K562 (cell line): Measurements from ENCODE around the gene NLGN2. TPM values are rescaled to one million over a fixed set of nuclear protein-coding genes. Genes with fewer than 3 reads are reported as not detected.

ENCODE experiments used
- ARID2 ChIP-seq: fragments of 450-650 bp; IDR thresholded peaks from 2 replicates; pipeline ENCODE4 v1.6.1; 2017; ENCODE audit warnings: antibody characterized with exemption, mild to moderate bottlenecking
- ETV1 ChIP-seq: fragments of 450-650 bp; conservative IDR thresholded peaks from 2 replicates; pipeline ENCODE4 v1.6.1; 2016; ENCODE audit warnings: missing genetic modification characterization, control low read depth, low read depth, missing compliant biosample characterization
- FOXP1 ChIP-seq: sonication (generic); formaldehyde crosslinking; IDR thresholded peaks from 2 replicates; pipeline ENCODE4 v1.8.0; 2022; ENCODE audit warnings: mild to moderate bottlenecking, missing genetic modification reagents
- GABPB1 ChIP-seq: sonication (generic); formaldehyde crosslinking; IDR thresholded peaks from 2 replicates; pipeline ENCODE4 v1.8.0; 2022; ENCODE audit warnings: mild to moderate bottlenecking, missing genetic modification reagents
- GMEB1 ChIP-seq: fragments of 250-450 bp; sonication (Bioruptor Pico); IDR thresholded peaks from 2 replicates; pipeline ENCODE4 v1.4.0; 2020; ENCODE audit warnings: mild to moderate bottlenecking
- L3MBTL2 ChIP-seq: fragments of 450-650 bp; IDR thresholded peaks from 2 replicates; pipeline ENCODE4 v1.6.1; 2016; ENCODE audit warnings: mild to moderate bottlenecking, moderate library complexity
- PHF20 ChIP-seq: fragments of 450-650 bp; IDR thresholded peaks from 2 replicates; pipeline ENCODE4 v1.6.1; 2018; ENCODE audit not compliant: partially characterized antibody
- POLR2H ChIP-seq: IDR thresholded peaks from 2 replicates; pipeline ENCODE4 v1.6.1; 2016; ENCODE audit warnings: missing genetic modification characterization, low read depth, mild to moderate bottlenecking, control low read depth, missing compliant biosample characterization, moderate library complexity
- SETDB1 ChIP-seq: IDR thresholded peaks from one replicate; pipeline ENCODE4 v1.6.1; 2012; ENCODE audit warnings: low read length, control low read depth, inconsistent platforms
- SRSF3 ChIP-seq: fragments of 200-400 bp; formaldehyde crosslinking; IDR thresholded peaks from 2 replicates; pipeline ENCODE4 v1.6.1; 2016; ENCODE audit warnings: mild to moderate bottlenecking, low read length, moderate library complexity; ENCODE audit not compliant: insufficient read depth
- STAG1 ChIP-seq: sonication (generic); formaldehyde crosslinking; IDR thresholded peaks from 2 replicates; pipeline ENCODE4 v1.5.0; 2020; ENCODE audit warnings: missing genetic modification reagents, borderline replicate concordance
- TAF1 ChIP-seq: IDR thresholded peaks from 2 replicates; pipeline ENCODE4 v1.6.1; 2011; ENCODE audit warnings: mild to moderate bottlenecking, low read length, moderate library complexity; ENCODE audit not compliant: insufficient read depth, control insufficient read depth, severe bottlenecking; ENCODE audit errors: extremely low read depth
- U2AF1 ChIP-seq: fragments of 200-400 bp; formaldehyde crosslinking; optimal IDR thresholded peaks from 2 replicates; pipeline ENCODE3; 2017; ENCODE audit warnings: mild to moderate bottlenecking, low read depth, low read length, moderate library complexity
- ZBTB33 ChIP-seq: sonication (generic); formaldehyde crosslinking; IDR thresholded peaks from 2 replicates; pipeline ENCODE4 v1.8.1; 2023; ENCODE audit warnings: mild to moderate bottlenecking, missing genetic modification reagents
- ZNF212 ChIP-seq: fragments of 450-650 bp; formaldehyde crosslinking; IDR thresholded peaks from 2 replicates; pipeline ENCODE4 v1.4.0; 2020; ENCODE audit warnings: mild to moderate bottlenecking
- polyA plus RNA-seq, 8 experiments: library from polyadenylated mRNA; depleted of rRNA in 4 of 8; stranded (reverse) in 5 of 8; unstranded in 3 of 8; fragments of >200 nt; fragmentation: Nextera tagmentation in 2 of 8; fragmentation: Illumina TruSeq in 1 of 8; extraction: Ambion mirVana in 2 of 8; extraction: Trizol in 1 of 8; gene quantifications; 2 replicates each; pipeline versions ENCODE4 v1.2.1 to v1.2.3, GENCODE V29; 2011 to 2014; ENCODE audit warnings: inconsistent platforms in 1 of 8, missing spikeins in 1 of 8
- total RNA-seq, 7 experiments: library from RNA; depleted of rRNA in 6 of 7; stranded (reverse); fragments of >200 nt in 6 of 7; fragmentation: Illumina TruSeq in 2 of 7; extraction: Trizol in 2 of 7; gene quantifications; 2 replicates each; pipeline versions ENCODE4 v1.2.1 to v1.2.3, GENCODE V29; 2011 to 2021; ENCODE audit warnings: low replicate concordance in 1 of 7
- TF ChIP-seq, protein P1 (sequence below): fragments of 450-650 bp; IDR thresholded peaks from 2 replicates; pipeline ENCODE4 v1.6.1; 2017; ENCODE audit warnings: antibody characterized with exemption, mild to moderate bottlenecking
- TF ChIP-seq, protein P2 (sequence below), 3 experiments: fragments of 200-800 bp in 1 of 3; sonication (Bioruptor generic) in 1 of 3; sonication (generic) in 1 of 3; formaldehyde crosslinking in 1 of 3; IDR thresholded peaks; 2 replicates each; pipeline versions ENCODE4 v1.6.1 to v1.8.0; 2016 to 2022; ENCODE audit warnings: mild to moderate bottlenecking in 2 of 3, missing compliant biosample characterization in 2 of 3, missing genetic modification characterization in 2 of 3, missing genetic modification reagents in 1 of 3

The NLGN2 gene
- total and polyA plus RNA-seq, 9 of the 15 experiments (the other 6 are each of a cell fraction or from before 2014, with no cell fraction given), result 0.11 to 7.8 (median 0.77) TPM

- TF ChIP-seq SRSF3 (no peak), POLR2H (no peak), STAG1 (CRISPR knock-in tag) (no peak), FOXP1 (CRISPR knock-in tag) (peak; percentile 52; the same call in 1 of the 2 replicates), ZNF212 (CRISPR knock-in tag) (no peak), GMEB1 (CRISPR knock-in tag) (0 out of 2 replicates have a peak, but pooled peaks have one; percentile 21), U2AF1 (no peak), ETV1 (tag) (no peak), SETDB1 (no peak), PHF20 (no peak), L3MBTL2 (peak; percentile 93), ZBTB33 (CRISPR knock-in tag) (no peak), TAF1 (peak; percentile 42), GABPB1 (peak; percentile 51; the same call in 1 of the 2 replicates), ARID2 (no peak)
- TF ChIP-seq, protein P1, sequence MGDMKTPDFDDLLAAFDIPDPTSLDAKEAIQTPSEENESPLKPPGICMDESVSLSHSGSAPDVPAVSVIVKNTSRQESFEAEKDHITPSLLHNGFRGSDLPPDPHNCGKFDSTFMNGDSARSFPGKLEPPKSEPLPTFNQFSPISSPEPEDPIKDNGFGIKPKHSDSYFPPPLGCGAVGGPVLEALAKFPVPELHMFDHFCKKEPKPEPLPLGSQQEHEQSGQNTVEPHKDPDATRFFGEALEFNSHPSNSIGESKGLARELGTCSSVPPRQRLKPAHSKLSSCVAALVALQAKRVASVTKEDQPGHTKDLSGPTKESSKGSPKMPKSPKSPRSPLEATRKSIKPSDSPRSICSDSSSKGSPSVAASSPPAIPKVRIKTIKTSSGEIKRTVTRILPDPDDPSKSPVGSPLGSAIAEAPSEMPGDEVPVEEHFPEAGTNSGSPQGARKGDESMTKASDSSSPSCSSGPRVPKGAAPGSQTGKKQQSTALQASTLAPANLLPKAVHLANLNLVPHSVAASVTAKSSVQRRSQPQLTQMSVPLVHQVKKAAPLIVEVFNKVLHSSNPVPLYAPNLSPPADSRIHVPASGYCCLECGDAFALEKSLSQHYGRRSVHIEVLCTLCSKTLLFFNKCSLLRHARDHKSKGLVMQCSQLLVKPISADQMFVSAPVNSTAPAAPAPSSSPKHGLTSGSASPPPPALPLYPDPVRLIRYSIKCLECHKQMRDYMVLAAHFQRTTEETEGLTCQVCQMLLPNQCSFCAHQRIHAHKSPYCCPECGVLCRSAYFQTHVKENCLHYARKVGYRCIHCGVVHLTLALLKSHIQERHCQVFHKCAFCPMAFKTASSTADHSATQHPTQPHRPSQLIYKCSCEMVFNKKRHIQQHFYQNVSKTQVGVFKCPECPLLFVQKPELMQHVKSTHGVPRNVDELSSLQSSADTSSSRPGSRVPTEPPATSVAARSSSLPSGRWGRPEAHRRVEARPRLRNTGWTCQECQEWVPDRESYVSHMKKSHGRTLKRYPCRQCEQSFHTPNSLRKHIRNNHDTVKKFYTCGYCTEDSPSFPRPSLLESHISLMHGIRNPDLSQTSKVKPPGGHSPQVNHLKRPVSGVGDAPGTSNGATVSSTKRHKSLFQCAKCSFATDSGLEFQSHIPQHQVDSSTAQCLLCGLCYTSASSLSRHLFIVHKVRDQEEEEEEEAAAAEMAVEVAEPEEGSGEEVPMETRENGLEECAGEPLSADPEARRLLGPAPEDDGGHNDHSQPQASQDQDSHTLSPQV, result peak; percentile 84
- TF ChIP-seq, protein P2, sequence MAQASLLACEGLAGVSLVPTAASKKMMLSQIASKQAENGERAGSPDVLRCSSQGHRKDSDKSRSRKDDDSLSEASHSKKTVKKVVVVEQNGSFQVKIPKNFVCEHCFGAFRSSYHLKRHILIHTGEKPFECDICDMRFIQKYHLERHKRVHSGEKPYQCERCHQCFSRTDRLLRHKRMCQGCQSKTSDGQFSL (CRISPR knock-in tag; IDR thresholded peaks at IDR 0.05), result no peak
- TF ChIP-seq, protein P2 (tag; IDR thresholded peaks at IDR 0.05), result no peak
Observed at GRCh38 chr17:7394452-7395191, 13.0 kb upstream of the NLGN2 start, which contains the start of gene PLSCR3 (continued).
